DND-41 (cell line): ENCODE results near the gene P2RX4.

Source experiments
- ATAC-seq: fragments of 200-7000 bp; cut with Tn5 transposase; 3 replicates; pipeline ENCODE4 v1.9.1; 2021; ENCODE audit warnings: low read depth; ENCODE audit not compliant: insufficient read depth
- DNase-seq: peaks from one replicate; pipeline ENCODE4 v3.0.0-alpha.2; 2020
- H2AFZ ChIP-seq: 2 replicates; pipeline ENCODE4 v1.6.0; 2012; ENCODE audit warnings: low read depth, low read length
- H3K27ac ChIP-seq: 2 replicates; pipeline ENCODE4 v1.5.1; 2012; ENCODE audit warnings: low read length, inconsistent platforms
- H3K27me3 ChIP-seq: fragments of 200-600 bp; sonication (generic); 2 replicates; pipeline ENCODE4 v1.6.0; 2012; ENCODE audit warnings: low read length, mild to moderate bottlenecking, inconsistent platforms; ENCODE audit not compliant: insufficient read depth, poor library complexity
- H3K36me3 ChIP-seq: 2 replicates; pipeline ENCODE4 v1.5.1; 2012; ENCODE audit warnings: low read length, inconsistent platforms; ENCODE audit not compliant: insufficient read depth
- H3K4me1 ChIP-seq: 2 replicates; pipeline ENCODE4 v1.5.1; 2012; ENCODE audit warnings: mild to moderate bottlenecking, low read length; ENCODE audit not compliant: insufficient read depth
- H3K4me2 ChIP-seq: 2 replicates; pipeline ENCODE4 v1.6.0; 2012; ENCODE audit warnings: mild to moderate bottlenecking, moderate library complexity, low read length, inconsistent platforms; ENCODE audit not compliant: insufficient read depth
- H3K4me3 ChIP-seq, 2 experiments: fragments of 200-600 bp in 1 of 2; shearing (Covaris generic) in 1 of 2; 2 replicates each; pipeline ENCODE4 v1.5.1; 2012 to 2016; ENCODE audit warnings: inconsistent platforms in 2 of 2, low read length in 2 of 2, mild to moderate bottlenecking in 2 of 2, low read depth in 1 of 2, moderate library complexity in 1 of 2
- H3K79me2 ChIP-seq: 2 replicates; pipeline ENCODE4 v1.6.0; 2012; ENCODE audit warnings: low read length, inconsistent platforms; ENCODE audit not compliant: insufficient read depth
- H3K9ac ChIP-seq: 2 replicates; pipeline ENCODE4 v1.6.0; 2012; ENCODE audit warnings: low read depth, mild to moderate bottlenecking, inconsistent platforms, low read length, moderate library complexity
- H3K9me3 ChIP-seq: 2 replicates; pipeline ENCODE4 v1.5.1; 2012; ENCODE audit warnings: low read length, moderate library complexity, mild to moderate bottlenecking, inconsistent platforms; ENCODE audit not compliant: insufficient read depth, severe bottlenecking
- H4K20me1 ChIP-seq: 2 replicates; pipeline ENCODE4 v1.6.0; 2012; ENCODE audit warnings: low read length; ENCODE audit not compliant: insufficient read depth
- EZH2 ChIP-seq: IDR thresholded peaks from 3 replicates; pipeline ENCODE4 v1.6.1; 2012; ENCODE audit warnings: borderline replicate concordance, low read depth, mild to moderate bottlenecking, moderate library complexity, low read length, inconsistent platforms; ENCODE audit not compliant: severe bottlenecking
- TF ChIP-seq, protein P1 (sequence below): IDR thresholded peaks from 2 replicates; pipeline ENCODE4 v1.5.1; 2012; ENCODE audit warnings: borderline replicate concordance, low read length, moderate library complexity, mild to moderate bottlenecking; ENCODE audit not compliant: poor library complexity, severe bottlenecking; ENCODE audit errors: extremely low read depth

The P2RX4 gene

DNA sequence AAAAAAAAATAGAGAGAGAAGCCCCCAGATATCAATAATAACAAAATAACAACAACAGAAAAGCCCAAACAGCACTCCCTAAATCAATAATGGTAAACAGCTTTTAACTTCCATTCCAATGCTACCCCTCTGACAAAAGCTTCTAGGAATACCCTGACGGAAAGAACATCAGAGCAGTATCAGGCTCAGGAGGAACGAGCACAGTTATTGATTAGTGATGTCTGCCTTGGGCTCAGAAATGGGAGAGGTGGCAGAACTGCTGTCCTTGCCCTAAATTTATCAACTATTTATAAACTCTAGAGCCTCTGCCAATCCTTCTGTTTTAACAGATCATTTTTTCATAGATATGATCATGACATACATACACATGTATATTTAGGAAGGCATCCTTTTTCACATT lies 41.9 kb downstream of the P2RX4 start:
- no peak overlapping the region for H2AFZ ChIP-seq
- no peaks in the 10 kb centered on the region for H3K9me3 ChIP-seq
- ATAC-seq (no peak), DNase-seq (no peak)
- TF ChIP-seq, protein P1, sequence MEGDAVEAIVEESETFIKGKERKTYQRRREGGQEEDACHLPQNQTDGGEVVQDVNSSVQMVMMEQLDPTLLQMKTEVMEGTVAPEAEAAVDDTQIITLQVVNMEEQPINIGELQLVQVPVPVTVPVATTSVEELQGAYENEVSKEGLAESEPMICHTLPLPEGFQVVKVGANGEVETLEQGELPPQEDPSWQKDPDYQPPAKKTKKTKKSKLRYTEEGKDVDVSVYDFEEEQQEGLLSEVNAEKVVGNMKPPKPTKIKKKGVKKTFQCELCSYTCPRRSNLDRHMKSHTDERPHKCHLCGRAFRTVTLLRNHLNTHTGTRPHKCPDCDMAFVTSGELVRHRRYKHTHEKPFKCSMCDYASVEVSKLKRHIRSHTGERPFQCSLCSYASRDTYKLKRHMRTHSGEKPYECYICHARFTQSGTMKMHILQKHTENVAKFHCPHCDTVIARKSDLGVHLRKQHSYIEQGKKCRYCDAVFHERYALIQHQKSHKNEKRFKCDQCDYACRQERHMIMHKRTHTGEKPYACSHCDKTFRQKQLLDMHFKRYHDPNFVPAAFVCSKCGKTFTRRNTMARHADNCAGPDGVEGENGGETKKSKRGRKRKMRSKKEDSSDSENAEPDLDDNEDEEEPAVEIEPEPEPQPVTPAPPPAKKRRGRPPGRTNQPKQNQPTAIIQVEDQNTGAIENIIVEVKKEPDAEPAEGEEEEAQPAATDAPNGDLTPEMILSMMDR: no peak
- TF ChIP-seq EZH2: no peak
- 0 out of 2 replicates have a peak, but pooled peaks cover 3% of the 10 kb centered on the region for H4K20me1 ChIP-seq
- peaks cover 77% of the 10 kb centered on the region for H3K36me3 ChIP-seq
- H3K79me2 ChIP-seq: no peaks in the 10 kb centered on the region
- H3K27me3 ChIP-seq: no peaks in the 10 kb centered on the region
- H3K27ac ChIP-seq: no peak overlapping the region
- no peak overlapping the region for H3K4me3 ChIP-seq
- H3K4me2 ChIP-seq: no peak overlapping the region
- no peak overlapping the region for H3K9ac ChIP-seq
- H3K4me1 ChIP-seq: no peaks in the 10 kb centered on the region

DNA sequence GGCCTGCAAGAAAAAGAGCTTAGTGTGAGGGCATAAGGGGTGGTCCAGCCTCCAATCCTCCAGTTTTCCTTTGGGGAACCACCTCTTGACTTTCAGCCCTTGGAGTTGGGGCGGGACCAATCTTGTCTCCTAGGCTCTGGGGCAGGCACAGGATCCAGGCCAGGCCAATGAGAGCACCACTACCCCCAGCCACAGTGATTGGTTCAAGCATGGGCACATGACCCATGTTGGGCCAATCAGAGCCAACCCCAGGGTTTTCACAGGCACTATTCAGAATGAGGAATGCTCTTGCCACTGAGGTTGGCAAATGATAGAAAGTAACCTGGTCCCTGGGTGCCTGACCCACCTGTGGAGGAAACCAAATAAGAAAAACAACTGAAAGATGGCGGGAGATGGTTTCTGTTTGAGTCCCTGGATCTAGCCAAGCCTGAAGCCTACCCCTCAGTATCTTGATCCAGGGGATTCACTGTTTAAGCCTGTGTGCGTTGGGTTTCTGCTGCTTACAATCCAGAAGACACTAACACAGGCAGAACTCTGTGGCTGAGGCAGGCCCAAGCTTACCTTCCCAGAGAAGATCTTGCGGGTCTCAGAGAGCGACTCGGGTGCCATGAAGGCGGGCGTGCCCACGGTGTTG lies 42.9 kb downstream of the P2RX4 start:
- Histone ChIP-seq H3K79me2 (no peaks in the 10 kb centered on the region), H2AFZ (no peak overlapping the region), H3K4me1 (no peaks in the 10 kb centered on the region), H3K36me3 (peaks cover 71% of the 10 kb centered on the region), H4K20me1 (0 out of 2 replicates have a peak, but pooled peaks cover 3% of the 10 kb centered on the region), H3K4me3 (no peak overlapping the region), H3K27me3 (no peaks in the 10 kb centered on the region), H3K9ac (no peak overlapping the region), H3K27ac (no peak overlapping the region), H3K9me3 (no peaks in the 10 kb centered on the region), H3K4me2 (no peak overlapping the region)
- ATAC-seq: no peak
- TF ChIP-seq, protein P1: no peak
- TF ChIP-seq EZH2: no peak
- DNase-seq: no peak

DNA sequence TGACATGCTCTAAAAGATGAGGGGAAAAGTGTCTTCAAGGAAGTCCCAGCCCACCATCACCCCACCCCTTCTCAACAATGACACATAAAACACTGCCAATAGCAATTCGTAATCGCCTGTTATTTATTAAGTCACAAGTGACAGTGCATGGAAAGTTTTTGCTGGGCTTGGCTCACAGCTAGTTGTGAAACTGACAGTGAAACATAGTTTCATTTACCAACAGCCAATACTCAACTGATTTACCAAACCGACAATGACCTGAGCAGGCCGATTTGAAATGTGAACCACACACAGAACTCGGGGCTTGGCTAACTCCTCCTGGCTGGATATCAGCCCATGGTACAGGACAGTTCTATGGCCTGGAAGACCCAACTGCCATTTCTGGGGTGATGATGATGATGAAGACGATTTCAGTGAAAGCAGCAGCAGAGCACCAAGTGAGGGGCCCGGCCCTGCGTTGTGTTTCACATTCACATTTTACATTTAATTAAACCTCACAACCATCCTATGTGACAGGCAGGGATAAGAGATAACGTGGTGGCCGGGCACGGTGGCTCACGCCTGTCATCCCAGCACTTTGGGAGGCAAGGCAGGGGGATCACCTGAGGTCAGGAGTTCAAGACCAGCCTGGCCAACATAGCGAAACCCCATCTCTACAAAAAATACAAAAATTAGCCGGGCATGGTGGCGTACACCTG lies 43.9 kb downstream of the P2RX4 start:
- no peak for ATAC-seq
- no peaks in the 10 kb centered on the region for H3K79me2 ChIP-seq
- H3K27me3 ChIP-seq: no peaks in the 10 kb centered on the region
- H3K9me3 ChIP-seq: no peaks in the 10 kb centered on the region
- H3K4me2 ChIP-seq: no peak overlapping the region
- no peak for DNase-seq
- no peaks in the 10 kb centered on the region for H4K20me1 ChIP-seq
- peaks cover 61% of the 10 kb centered on the region for H3K36me3 ChIP-seq
- H3K9ac ChIP-seq: no peak overlapping the region
- H2AFZ ChIP-seq: no peak overlapping the region
- H3K27ac ChIP-seq: no peak overlapping the region
- H3K4me3 ChIP-seq: no peak overlapping the region
- no peak for TF ChIP-seq EZH2
- TF ChIP-seq, protein P1: no peak
- no peaks in the 10 kb centered on the region for H3K4me1 ChIP-seq
